Measurements from ENCODE around the gene MACROD2.
"Not testable (repeated sequence)": the region's sequence is repeated elsewhere in the genome, so short reads cannot be mapped to it uniquely, and the experiment has no call there.

The MACROD2 gene

DNA sequence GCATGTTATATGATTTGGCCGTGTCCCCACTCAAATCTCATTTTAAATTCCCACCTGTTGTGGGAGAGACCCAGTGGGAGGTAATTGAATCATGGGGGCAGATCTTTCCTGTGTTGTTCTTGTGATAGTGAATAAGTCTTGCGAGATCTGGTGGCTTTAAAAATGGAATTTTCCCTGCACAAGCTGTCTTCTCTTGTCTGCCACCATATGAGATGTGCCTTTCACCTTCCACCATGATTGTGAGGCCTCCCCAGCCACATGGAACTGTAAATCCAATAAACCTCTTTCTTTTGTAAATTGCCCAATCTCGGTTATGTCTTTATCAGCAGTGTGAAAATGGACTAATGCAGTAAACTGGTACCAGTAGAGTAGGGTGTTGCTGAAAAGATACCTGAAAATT is 986.2 kb downstream of the MACROD2 start:
- not testable (repeated sequence) for DNase-seq

DNA sequence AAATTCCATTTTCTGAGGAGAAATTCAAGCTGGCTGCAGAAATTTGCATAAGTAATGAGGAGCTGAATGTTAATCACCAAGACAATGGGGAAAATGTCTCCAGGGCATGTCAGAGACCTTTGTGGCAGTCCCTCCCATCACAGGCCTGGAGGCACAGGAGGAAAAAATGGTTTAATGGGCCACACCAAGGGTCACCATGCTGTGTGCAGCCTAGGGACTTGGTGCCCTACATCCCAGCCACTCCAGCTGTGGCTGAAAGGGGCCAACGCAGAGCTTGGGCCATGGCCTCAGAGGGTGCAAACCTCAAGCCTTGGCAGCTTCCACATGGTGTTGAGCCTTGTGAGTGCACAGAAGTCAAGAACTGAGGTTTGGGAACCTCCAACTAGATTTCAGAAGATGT is 987.0 kb downstream of the MACROD2 start:
- DNase-seq = not testable (repeated sequence)

DNA sequence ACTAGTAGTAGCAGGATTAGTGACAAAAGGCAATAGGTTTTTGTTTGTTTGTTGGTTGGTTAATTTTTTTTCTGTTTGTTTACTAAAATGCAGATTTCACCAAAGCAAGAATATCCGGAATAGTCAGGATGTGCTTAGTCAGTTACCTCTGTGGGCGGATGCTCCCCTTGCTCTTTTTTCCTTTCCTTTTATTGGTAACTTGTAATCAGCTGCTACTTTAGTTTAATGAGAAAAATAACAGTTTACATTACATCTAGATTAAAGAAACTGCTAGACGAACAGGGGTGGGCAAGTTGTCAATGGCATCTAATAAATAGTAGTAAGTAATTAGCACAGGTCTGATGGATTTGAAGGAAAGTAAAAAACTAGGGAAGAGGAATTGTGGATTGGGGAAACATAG is 989.0 kb downstream of the MACROD2 start:
- DNase-seq = no peak

DNA sequence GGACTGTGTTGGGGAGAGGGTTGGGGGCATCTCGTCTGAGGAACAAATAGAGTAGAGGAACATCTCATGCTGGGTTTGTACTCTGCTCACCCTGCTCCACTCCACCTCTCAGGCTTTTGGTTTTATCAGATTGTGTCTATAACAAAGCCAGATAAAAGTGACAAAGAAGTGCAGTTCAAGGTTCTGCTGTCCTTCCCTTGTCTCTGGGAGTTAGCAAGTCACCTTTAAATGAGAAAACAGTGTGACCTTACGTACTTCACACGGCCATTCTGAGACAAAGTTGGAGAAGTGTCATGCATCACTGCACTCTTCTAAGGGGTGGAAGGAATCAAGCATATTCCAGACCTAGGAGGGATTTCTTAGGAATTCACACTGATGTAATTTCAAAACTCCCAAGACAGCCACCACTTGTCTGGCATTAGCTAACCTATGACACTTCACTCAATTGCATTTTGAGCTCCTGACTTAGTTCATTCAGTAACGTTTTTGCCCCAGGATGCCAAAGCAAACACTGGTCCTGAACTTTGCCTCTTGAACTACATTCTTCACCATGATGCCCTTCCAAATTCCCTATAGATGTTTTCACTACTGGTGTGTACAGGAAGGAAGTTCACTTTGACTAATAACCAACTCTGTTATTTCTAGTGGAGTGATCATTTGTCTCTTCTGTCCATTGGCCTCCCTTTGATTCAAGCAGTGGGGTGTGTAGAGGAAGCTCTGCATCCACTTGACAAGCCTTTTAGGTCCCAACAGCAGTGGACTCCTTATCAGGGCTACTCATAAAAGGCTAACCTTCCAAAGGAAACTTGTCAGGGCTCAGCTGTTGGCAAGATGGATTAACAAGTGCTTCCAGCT is 989.7 kb downstream of the MACROD2 start:
- DNase-seq = no peak

DNA sequence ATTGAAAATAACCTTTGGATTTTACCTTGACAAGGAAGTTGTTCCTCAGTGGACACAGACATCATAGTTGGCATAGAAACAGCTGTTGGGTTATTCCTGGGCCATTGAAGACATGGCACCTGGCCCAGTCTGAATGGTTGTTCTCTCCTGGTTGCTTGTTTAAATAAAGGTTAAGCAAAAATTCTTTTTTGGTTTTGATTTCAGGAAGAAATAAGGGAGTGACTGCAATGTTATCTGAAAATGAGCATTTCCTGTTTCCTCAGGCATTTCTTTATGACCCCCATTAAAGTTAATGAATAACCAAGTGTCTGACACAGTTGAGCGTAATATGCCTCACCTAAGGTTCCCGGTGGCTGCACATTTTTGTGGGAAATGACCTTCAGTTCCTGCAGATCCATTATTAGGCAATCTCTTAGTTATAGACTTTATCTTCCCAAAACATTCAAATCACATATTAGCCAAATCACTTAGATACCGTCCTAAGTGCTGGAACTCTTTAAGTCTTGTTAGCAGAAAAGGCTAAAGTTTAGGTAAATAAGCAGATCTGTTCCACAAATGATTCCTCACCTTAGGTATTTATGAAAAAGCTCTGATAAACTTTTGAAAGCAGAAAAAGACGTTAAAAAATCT is 990.8 kb downstream of the MACROD2 start:
- DNase-seq = no peak

GRCh38 chr20:14986656-14987055 is 991.3 kb downstream of the MACROD2 start:
- DNase-seq = no peak

GRCh38 chr20:14989535-14990290 is 994.4 kb downstream of the MACROD2 start:
- no peak for DNase-seq

- DNase-seq = no peak
Observed at GRCh38 chr20:14991023-14991422, 995.7 kb downstream of the MACROD2 start.

- DNase-seq = no peak
Observed at GRCh38 chr20:14992153-14992552, 996.8 kb downstream of the MACROD2 start.

GRCh38 chr20:14992961-14993360 is 997.6 kb downstream of the MACROD2 start:
- DNase-seq = peak; percentile 17

- no peak for DNase-seq
Observed at GRCh38 chr20:14996883-14997672, 1001.8 kb downstream of the MACROD2 start.

GRCh38 chr20:14997791-14998190 is 1002.5 kb downstream of the MACROD2 start:
- no peak for DNase-seq

DNA sequence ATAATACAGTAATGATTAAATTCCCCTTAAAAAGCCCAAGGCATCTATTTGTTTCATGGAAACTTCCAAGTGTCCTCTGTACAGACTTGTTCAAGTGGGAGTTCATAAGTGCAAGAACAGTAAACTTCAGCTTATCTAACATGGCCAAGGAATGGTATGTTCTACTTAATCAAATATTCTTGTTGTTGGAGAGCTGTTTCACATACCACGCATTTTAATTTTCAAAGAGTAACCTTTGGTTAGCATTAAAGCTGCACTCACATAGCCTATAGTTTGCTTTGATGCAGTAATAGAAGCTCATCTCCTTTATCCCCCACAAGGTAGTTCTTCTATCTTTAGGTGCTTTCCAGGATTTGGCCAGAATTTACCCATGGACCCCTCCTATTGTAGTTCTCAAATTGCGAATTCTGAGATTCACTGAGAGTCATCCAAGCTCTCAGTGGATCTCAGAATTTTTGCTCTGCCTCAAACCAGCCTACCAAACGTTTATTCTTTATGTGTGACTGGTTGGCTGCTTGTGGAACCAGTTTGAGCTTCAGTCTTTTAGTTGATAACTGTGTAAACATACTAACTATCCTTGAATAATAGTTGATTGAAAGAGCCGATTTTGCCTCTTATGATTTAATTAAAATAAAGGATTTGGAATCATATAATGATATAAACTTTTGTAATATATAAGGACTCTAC is 1010.1 kb downstream of the MACROD2 start:
- DNase-seq = no peak

- no peak for DNase-seq
Observed at GRCh38 chr20:15011631-15012030, 1016.3 kb downstream of the MACROD2 start.

GRCh38 chr20:15012566-15012965 is 1017.2 kb downstream of the MACROD2 start:
- peak; percentile 65 for DNase-seq

- DNase-seq = not testable (repeated sequence)
Observed at GRCh38 chr20:15016875-15017274, 1021.6 kb downstream of the MACROD2 start.

DNA sequence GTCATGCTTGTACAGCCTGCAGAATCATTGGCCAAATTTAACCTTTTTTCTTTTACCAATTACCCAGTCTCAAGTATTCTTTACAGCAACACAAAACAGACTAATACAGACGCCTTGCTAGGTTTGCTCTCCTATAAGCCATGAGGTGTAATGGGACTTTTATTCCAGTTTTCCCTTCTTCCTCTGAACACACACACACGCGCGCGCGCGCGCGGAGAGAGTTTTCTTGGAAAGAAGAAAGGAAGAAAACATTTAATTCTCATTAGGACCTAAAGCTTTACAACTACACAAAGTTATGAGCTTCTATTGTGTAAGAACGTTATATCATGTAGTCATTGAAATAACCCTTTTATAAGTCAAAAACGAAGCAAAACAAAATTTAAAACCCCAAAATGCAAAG is 1023.6 kb downstream of the MACROD2 start:
- DNase-seq = no peak

GRCh38 chr20:15020845-15021244 is 1025.5 kb downstream of the MACROD2 start:
- no peak for DNase-seq

DNA sequence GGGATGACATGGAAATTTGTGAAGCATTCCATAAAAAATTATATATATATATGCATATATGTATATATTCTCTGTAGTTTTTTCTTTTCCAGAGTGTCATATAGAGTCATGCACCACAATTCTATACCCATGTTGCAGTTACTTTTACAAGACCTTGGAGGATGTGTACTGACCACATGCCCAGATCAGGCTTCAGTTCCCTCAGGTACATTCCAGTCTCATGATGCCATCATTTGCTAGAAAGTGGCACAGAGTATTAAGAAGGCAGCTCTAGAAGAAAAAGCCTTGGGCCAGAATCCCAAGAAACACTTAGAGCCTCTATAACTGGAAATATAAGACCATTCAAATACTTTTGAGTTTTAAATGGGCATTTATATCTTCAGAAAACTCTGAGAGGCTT is 1027.6 kb downstream of the MACROD2 start:
- no peak for DNase-seq

- DNase-seq = no peak
Observed at GRCh38 chr20:15026759-15027158, 1031.4 kb downstream of the MACROD2 start.

GRCh38 chr20:15030826-15031225 is 1035.5 kb downstream of the MACROD2 start:
- DNase-seq = no peak

Measured in NCI-H748 treated with DMSO at 0.1 percent for 48 hours (cell line).